Ectodermal cell (in vitro differentiated cells): ENCODE data around the gene ICOS.

Experiments
- H3K27ac ChIP-seq: 2 replicates; pipeline ENCODE4 v1.7.0; 2013; ENCODE audit warnings: mild to moderate bottlenecking, low read depth, low read length; ENCODE audit not compliant: insufficient read depth, poor library complexity, severe bottlenecking
- H3K27me3 ChIP-seq: 2 replicates; pipeline ENCODE4 v1.7.0; 2013; ENCODE audit warnings: mild to moderate bottlenecking, low read length; ENCODE audit not compliant: insufficient read depth, control insufficient read depth, poor library complexity, severe bottlenecking
- H3K36me3 ChIP-seq: one replicate; pipeline ENCODE4 v1.7.0; 2013; ENCODE audit warnings: low read length; ENCODE audit not compliant: control insufficient read depth, insufficient read depth
- H3K4me1 ChIP-seq: one replicate; pipeline ENCODE4 v1.7.0; 2013; ENCODE audit warnings: low read length; ENCODE audit not compliant: control insufficient read depth, insufficient read depth
- H3K4me3 ChIP-seq: 2 replicates; pipeline ENCODE4 v1.7.0; 2013; ENCODE audit warnings: low read depth, low read length, control low read depth; ENCODE audit not compliant: insufficient read depth
- H3K9me3 ChIP-seq: 2 replicates; pipeline ENCODE4 v1.7.0; 2013; ENCODE audit warnings: mild to moderate bottlenecking, low read length, moderate library complexity; ENCODE audit not compliant: control insufficient read depth
- WGBS, 2 experiments: methylation state at CpG; one replicate each; pipeline ENCODE4 v1.1.7; 2013; ENCODE audit warnings: missing lambda C conversion rate in 2 of 2; 5-methylcytosine and 5-hydroxymethylcytosine counted together

ICOS gene

DNA sequence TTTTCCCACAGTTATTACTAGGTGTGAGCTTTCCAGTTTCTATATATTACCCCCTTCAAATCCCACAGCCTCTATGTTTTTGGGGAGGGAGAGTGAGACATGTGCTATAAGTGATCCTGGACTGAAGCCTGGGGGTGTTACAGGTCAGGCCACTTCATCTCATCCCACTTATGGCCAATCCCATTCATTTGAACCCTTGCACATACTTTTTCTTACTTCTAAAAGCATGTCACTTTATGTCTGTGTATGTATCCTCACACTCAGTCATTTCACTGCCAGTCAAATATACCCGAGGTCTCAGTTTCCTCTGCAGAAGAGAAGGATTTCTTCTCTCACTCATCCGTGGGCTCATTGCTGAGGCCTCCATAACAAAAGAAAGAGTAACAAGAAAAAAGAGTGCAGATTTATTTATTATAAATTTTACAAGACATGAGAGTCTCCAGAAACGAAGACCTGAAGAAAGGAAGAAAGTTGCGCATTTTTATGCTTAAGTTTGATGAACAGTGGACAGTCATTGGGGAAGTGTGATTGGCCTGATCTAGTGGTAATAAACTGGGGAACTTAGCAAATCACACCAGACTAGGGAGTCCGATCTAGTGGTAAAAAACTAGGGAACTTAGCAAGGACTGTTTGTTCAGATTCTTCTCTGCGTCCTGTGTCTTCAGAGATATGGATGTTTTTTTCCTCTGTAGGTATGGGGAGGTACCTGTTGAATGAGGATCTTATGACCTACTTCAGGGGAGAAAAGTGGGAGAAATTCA is 52.1 kb downstream of the ICOS start:
- Histone ChIP-seq H3K36me3 (no peaks in the 10 kb centered on the region), H3K4me1 (no peaks in the 10 kb centered on the region), H3K9me3 (no peaks in the 10 kb centered on the region), H3K27ac (no peak overlapping the region), H3K27me3 (no peaks in the 10 kb centered on the region), H3K4me3 (no peak overlapping the region)
- WGBS, 2 experiments: 97% methylated on average over 4 to 5 of the region's 6 CpGs

DNA sequence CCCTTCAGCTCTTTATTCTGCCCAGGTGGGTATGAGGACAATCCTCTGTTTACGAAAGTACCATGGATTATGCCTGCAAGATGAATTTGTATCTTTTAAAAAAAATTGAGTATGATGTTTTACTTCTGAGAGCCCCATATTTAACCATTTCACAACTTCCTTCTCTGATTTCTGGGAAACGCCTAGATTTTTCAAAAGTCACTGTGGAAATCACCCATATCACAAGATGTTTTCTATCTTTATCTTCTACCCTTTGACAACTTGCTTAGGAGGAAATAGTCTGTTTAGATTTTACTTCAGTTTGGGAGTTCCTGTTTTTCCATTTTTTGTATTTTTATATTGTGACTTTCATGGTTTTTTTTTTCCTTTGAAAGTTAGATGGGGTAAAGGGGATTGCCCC is 53.0 kb downstream of the ICOS start:
- Histone ChIP-seq H3K4me3 (no peak overlapping the region), H3K27ac (no peak overlapping the region), H3K36me3 (no peaks in the 10 kb centered on the region), H3K4me1 (no peaks in the 10 kb centered on the region), H3K9me3 (no peaks in the 10 kb centered on the region), H3K27me3 (no peaks in the 10 kb centered on the region)
- WGBS, 2 experiments: 92 to 94% methylated on average over 2 of the region's 2 CpGs

DNA sequence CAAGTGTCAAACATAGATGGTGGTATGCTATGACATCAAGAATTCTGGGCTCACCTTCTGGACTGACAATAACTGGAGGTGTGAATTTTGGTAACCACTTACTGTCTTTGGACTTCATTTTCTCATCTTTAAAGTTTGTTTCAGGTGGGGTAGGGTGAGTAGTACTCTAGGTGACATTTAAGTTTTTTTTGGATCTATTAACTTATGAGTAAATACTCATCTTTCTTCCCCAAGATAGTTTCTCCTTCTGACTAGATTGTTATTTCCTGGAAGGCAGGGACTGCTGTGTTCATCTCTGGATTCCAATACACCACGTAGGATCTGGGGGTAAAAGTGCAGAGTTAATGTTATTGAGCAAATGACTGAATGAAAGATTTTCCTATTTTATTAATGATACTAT is 55.9 kb downstream of the ICOS start:
- Histone ChIP-seq H3K27ac (no peak overlapping the region), H3K9me3 (no peaks in the 10 kb centered on the region), H3K4me3 (no peak overlapping the region), H3K36me3 (no peaks in the 10 kb centered on the region), H3K4me1 (no peaks in the 10 kb centered on the region), H3K27me3 (no peaks in the 10 kb centered on the region)
- WGBS, 2 experiments: 100% methylated on average over 1 of the region's 1 CpG; no CpG with 5 or more reads in 1 of the 2 experiments

DNA sequence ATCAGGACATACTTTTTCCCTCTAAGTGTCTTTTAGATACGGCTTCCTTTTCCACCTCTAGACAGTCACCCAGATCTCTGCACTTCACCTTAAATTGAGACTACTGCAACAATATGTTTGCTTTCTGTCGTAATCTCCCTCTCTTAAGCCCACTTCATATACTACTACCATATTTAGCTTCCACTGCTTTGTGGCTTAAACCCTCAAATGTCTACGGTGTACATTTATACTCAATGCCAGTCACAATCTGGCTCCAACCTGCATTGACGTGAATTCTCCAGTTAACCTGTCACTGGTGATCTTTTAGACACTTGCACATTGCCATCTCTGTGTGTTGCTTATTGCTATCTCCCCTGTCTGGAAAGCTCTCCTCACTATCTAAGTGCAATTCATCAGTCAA is 56.4 kb downstream of the ICOS start:
- Histone ChIP-seq H3K36me3 (no peaks in the 10 kb centered on the region), H3K4me3 (no peak overlapping the region), H3K27ac (no peak overlapping the region), H3K4me1 (no peaks in the 10 kb centered on the region), H3K9me3 (no peaks in the 10 kb centered on the region), H3K27me3 (no peaks in the 10 kb centered on the region)
- WGBS, 2 experiments: 89 to 91% methylated on average over 4 of the region's 4 CpGs

- H3K36me3 ChIP-seq: no peaks in the 10 kb centered on the region
- H3K27ac ChIP-seq: no peak overlapping the region
- no peak overlapping the region for H3K4me3 ChIP-seq
- H3K27me3 ChIP-seq: no peaks in the 10 kb centered on the region
- H3K9me3 ChIP-seq: no peaks in the 10 kb centered on the region
- H3K4me1 ChIP-seq: no peaks in the 10 kb centered on the region
- WGBS, 2 experiments: 96 to 98% methylated on average over 2 to 4 of the region's 4 CpGs
Observed at GRCh38 chr2:203993560-203993959, 57.0 kb downstream of the ICOS start.

DNA sequence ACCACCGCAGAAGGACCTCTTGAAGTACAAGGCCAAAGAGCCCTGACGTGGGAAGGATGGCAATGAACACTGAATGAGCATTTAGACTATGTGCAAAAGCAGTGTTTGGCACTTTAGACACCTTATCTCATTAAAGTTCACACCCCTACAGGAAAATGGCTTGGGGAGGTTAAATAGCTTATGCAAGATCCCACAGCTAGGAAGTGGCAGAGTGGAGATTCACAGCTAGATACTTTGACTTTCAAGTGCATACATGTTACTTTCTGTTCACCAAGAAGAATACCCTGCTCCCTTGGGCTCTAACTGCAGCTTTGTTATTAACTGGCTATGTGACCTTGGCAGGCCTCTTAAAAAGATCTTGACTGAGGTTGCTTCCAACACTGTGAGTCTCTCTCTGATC is 58.2 kb downstream of the ICOS start:
- Histone ChIP-seq H3K36me3 (no peaks in the 10 kb centered on the region), H3K9me3 (no peaks in the 10 kb centered on the region), H3K27me3 (no peaks in the 10 kb centered on the region), H3K27ac (no peak overlapping the region), H3K4me3 (no peak overlapping the region), H3K4me1 (no peaks in the 10 kb centered on the region)
- 83 to 88% methylated on average over 2 of the region's 2 CpGs for WGBS, 2 experiments

- Histone ChIP-seq H3K4me3 (no peak overlapping the region), H3K27ac (no peak overlapping the region), H3K9me3 (no peaks in the 10 kb centered on the region), H3K4me1 (no peaks in the 10 kb centered on the region), H3K36me3 (no peaks in the 10 kb centered on the region), H3K27me3 (no peaks in the 10 kb centered on the region)
- 91 to 96% methylated on average over 4 to 5 of the region's 5 CpGs for WGBS, 2 experiments
Observed at GRCh38 chr2:203996692-203997091, 60.1 kb downstream of the ICOS start.

DNA sequence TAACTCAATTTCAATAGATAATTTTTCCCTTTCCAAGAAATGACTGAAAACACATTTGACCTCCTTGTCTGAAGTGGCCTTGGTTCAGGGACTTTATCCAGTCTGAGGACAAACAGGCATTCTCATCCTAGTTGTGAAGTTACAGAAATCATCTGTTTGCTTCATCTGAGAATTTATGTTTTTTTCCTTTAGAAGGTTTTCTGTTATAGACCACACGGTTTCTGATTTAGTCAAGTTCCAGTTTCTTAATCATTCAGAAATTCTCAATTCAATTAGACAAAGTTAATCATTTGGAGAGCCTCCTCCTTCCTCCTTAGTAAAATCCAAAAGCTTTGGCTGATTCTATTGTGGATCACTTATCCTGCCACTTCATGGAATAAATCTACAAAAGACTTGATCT is 60.9 kb downstream of the ICOS start:
- Histone ChIP-seq H3K27me3 (no peaks in the 10 kb centered on the region), H3K36me3 (no peaks in the 10 kb centered on the region), H3K9me3 (no peaks in the 10 kb centered on the region), H3K27ac (no peak overlapping the region), H3K4me3 (no peak overlapping the region), H3K4me1 (no peaks in the 10 kb centered on the region)
- 80 to 85% methylated on average over 1 of the region's 1 CpG for WGBS, 2 experiments

DNA sequence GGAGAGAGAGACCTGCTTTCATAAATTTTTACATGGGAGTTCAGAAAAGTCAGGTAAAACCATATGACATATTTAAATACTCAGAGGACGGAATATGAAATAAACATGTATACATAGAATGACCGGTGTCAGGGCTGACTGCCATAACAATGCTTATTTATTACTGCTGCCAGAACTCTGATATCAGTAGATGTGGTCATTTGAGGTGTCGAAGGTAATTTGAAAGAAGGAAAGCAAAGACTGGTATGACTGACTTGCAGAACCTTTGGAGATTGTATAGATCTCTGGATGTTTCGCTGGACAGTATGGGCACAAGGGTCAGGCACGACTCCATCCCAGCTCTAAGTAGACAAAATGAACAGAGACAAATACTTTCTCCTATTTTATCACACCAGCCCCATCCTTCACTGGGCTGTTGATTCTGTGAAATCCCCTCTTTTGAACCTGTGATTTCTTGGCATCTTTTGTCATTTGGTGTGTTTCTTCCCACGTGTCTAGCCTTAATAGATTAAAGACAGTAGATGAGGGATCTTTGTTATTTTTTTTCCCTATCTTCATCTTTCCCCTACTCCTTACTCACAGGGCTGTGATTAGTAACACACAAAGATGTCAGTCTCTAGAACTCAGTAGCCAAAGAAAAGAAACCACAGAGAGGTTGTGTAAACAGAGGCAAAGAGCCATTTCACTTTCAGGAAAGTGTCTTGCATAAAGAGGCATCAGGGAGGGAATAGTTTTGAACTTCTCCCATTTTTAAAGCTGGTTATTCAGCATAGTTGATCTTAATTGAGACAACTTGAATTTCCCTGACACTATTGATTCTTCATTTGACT is 61.6 kb downstream of the ICOS start:
- 92 to 96% methylated on average over 5 to 6 of the region's 6 CpGs for WGBS, 2 experiments
- Histone ChIP-seq H3K4me3 (no peak overlapping the region), H3K36me3 (no peaks in the 10 kb centered on the region), H3K27ac (no peak overlapping the region), H3K27me3 (no peaks in the 10 kb centered on the region), H3K4me1 (no peaks in the 10 kb centered on the region), H3K9me3 (no peaks in the 10 kb centered on the region)

DNA sequence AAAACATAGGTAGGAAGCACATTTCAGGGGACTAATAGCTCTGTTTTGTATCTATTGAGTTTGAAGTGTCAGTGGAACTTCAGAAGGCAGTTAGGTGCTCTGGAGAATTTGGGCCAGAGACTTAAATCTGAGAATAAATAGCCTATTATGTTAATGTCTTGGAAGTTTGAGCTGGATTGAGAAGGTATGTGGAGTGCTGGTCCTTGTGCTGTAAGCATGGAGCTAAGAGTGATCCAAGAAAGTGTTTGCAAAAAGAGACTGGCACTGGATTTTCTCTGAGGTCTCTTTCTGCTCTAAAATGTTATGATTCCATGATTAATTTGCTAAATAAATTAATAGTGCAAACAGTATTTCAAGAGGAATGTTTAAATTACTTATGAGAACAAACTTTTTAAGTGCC is 63.3 kb downstream of the ICOS start:
- no peaks in the 10 kb centered on the region for H3K4me1 ChIP-seq
- no peak overlapping the region for H3K27ac ChIP-seq
- no peaks in the 10 kb centered on the region for H3K27me3 ChIP-seq
- no peaks in the 10 kb centered on the region for H3K36me3 ChIP-seq
- no peak overlapping the region for H3K4me3 ChIP-seq
- no peaks in the 10 kb centered on the region for H3K9me3 ChIP-seq
